PC-9 (cell line): ENCODE results near the gene HTATSF1.

ENCODE experiments used
- CTCF ChIP-seq: fragments of 200-600 bp; sonication (generic); conservative IDR thresholded peaks from 2 replicates; pipeline ENCODE4 v1.6.1; 2017; ENCODE audit warnings: mixed run types, antibody characterized with exemption, mild to moderate bottlenecking, moderate library complexity
- EZH2 ChIP-seq: fragments of 200-600 bp; sonication (generic); IDR thresholded peaks from 2 replicates; pipeline ENCODE4 v1.8.0; 2017; ENCODE audit warnings: antibody characterized with exemption, low read depth

- TF ChIP-seq CTCF, result no peak
- no peak for TF ChIP-seq EZH2
These were observed 28.6 kb downstream of the HTATSF1 start for GRCh38 chrX:136525738-136526606.
